ENCODE results near the gene CAND1.

- TF ChIP-seq POLR2AphosphoS5 (IDR thresholded peaks at IDR 0.05; ENCODE audit: low read depth, low read length) (no peak), CTCF (IDR thresholded peaks at IDR 0.05) (no peak), SIN3A (IDR thresholded peaks at IDR 0.05; ENCODE audit: borderline replicate concordance, insufficient read depth, low read depth, low read length) (no peak)
- TF ChIP-seq, protein P1, sequence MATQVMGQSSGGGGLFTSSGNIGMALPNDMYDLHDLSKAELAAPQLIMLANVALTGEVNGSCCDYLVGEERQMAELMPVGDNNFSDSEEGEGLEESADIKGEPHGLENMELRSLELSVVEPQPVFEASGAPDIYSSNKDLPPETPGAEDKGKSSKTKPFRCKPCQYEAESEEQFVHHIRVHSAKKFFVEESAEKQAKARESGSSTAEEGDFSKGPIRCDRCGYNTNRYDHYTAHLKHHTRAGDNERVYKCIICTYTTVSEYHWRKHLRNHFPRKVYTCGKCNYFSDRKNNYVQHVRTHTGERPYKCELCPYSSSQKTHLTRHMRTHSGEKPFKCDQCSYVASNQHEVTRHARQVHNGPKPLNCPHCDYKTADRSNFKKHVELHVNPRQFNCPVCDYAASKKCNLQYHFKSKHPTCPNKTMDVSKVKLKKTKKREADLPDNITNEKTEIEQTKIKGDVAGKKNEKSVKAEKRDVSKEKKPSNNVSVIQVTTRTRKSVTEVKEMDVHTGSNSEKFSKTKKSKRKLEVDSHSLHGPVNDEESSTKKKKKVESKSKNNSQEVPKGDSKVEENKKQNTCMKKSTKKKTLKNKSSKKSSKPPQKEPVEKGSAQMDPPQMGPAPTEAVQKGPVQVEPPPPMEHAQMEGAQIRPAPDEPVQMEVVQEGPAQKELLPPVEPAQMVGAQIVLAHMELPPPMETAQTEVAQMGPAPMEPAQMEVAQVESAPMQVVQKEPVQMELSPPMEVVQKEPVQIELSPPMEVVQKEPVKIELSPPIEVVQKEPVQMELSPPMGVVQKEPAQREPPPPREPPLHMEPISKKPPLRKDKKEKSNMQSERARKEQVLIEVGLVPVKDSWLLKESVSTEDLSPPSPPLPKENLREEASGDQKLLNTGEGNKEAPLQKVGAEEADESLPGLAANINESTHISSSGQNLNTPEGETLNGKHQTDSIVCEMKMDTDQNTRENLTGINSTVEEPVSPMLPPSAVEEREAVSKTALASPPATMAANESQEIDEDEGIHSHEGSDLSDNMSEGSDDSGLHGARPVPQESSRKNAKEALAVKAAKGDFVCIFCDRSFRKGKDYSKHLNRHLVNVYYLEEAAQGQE (IDR thresholded peaks at IDR 0.05; ENCODE audit: insufficient read depth in 1 of 2, low read depth in 2 of 2, low read length in 1 of 2), result no peak
These were observed 19.4 kb downstream of the CAND1 start for GRCh38 chr12:67288561-67288960.
